ENCODE results near the gene BTBD16. TPM values are rescaled to one million over a fixed set of nuclear protein-coding genes. Genes with fewer than 3 reads are reported as not detected.

The BTBD16 gene
- total and polyA plus RNA-seq, 10 of the 15 experiments (the other 5 are each of a cell fraction or from before 2014, with no cell fraction given): 0.11 TPM; not detected in 9

DNA sequence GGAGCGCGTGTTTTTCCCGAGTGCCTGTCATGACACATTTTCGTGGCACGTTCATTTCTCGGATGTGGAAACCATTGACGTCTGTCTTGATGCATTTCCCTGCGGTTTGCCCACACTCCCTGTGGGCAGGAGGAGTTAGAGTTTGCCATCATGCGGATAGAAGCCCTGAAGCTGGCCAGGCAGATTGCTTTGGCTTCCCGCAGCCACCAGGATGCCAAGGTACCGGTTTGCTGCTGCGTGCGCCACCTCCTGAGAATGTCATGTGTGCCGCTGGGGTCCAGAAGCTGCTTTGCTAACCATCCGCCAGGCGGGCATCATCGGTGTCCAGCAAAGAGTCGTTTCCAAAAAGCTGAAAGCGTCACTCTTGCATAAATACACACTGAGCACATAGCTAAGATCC is 40.9 kb upstream of the BTBD16 start:
- no peak overlapping the region for H3K4me3 ChIP-seq
- in situ Hi-C loops (cut with MboI) (no loop called here), intact Hi-C loops (cut with micrococcal nuclease; ENCODE audit: unreplicated experiment) (no loop called here)
- no peak overlapping the region for H3K27ac ChIP-seq (ENCODE audit: control insufficient read depth, insufficient read depth)
- H4K20me1 ChIP-seq (ENCODE audit: control insufficient read depth, insufficient read depth): no peaks in the 10 kb centered on the region
- ChIA-PET POLR2A (interaction anchor here (0.5 kb wide), 1 partner anchor 12 kb away, joined by 7 read pairs; no protein-coding TSS in a partner anchor), CTCF (no interaction called here), SMC1A (ENCODE audit: uncharacterized antibody, unreplicated experiment) (no interaction called here), RAD21 (ENCODE audit: unreplicated experiment) (no interaction called here)
- no peak overlapping the region for H2AFZ ChIP-seq (ENCODE audit: control insufficient read depth, low read depth, low read length)
- H3K4me2 ChIP-seq (ENCODE audit: control insufficient read depth, insufficient read depth): no peak overlapping the region
- no TSS peak for BruUV-seq (replicated peaks)
- DNase-seq (ENCODE audit: low read depth, low spot score) (no peak), ATAC-seq (no peak), FAIRE-seq (no peak)
- no peaks in the 10 kb centered on the region for H3K79me2 ChIP-seq (ENCODE audit: control insufficient read depth, insufficient read depth, low read length)
- H3K27me3 ChIP-seq (replicated peaks in 1 of 2; ENCODE audit: control insufficient read depth in 2 of 2, insufficient read depth in 2 of 2, low read length in 1 of 2): peaks cover 0 to under 1% of the 10 kb centered on the region in 2 experiments; a peak in 3 of 4 replicates
- no peak for TF ChIP-seq TCF12 (IDR thresholded peaks at IDR 0.05; ENCODE audit: low read depth, low read length)
- no peaks in the 10 kb centered on the region for H3K9me3 ChIP-seq (replicated peaks; ENCODE audit: control insufficient read depth, insufficient read depth, low read length)
- no peaks in the 10 kb centered on the region for H3K36me3 ChIP-seq (ENCODE audit: control insufficient read depth in 2 of 2, insufficient read depth in 2 of 2, low read length in 1 of 2)
- 60% methylated on average over 18 of the region's 19 CpGs for WGBS (ENCODE audit: insufficient coverage, insufficient replicate concordance, low lambda C conversion rate, missing lambda C conversion rate)
- no peak overlapping the region for H3K9ac ChIP-seq (ENCODE audit: control insufficient read depth, insufficient read depth, low read length)
- H3K4me1 ChIP-seq (ENCODE audit: control insufficient read depth, insufficient read depth, low read length): no peaks in the 10 kb centered on the region

DNA sequence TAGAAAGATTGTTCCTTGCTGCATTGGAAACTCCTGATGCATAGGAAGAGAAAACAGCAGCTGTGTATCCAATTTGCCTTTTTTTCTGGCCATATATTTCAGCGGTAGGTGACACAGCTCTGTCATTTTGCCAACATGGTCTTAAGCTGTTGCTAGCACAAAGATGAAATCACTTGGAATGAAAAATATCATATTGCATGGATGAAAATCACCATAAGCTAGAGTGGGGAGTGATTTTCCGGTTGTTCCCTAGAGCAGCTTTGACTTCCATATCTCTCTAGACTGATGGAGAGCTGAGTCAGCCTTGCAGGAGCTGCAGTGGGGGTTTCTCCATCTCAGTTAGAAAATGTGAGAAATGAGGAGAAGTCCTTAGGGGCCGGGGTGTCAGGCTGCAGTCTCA is 38.3 kb upstream of the BTBD16 start:
- H3K27ac ChIP-seq (ENCODE audit: control insufficient read depth, insufficient read depth): no peak overlapping the region
- H3K4me1 ChIP-seq (ENCODE audit: control insufficient read depth, insufficient read depth, low read length): no peaks in the 10 kb centered on the region
- CTCF ChIA-PET: interaction anchor here (1.5 kb wide), 1 partner anchor 35 kb away, joined by 4 read pairs; no protein-coding TSS in a partner anchor
- H3K9me3 ChIP-seq (replicated peaks; ENCODE audit: control insufficient read depth, insufficient read depth, low read length): no peaks in the 10 kb centered on the region
- FAIRE-seq (no peak), DNase-seq (ENCODE audit: low read depth, low spot score) (no peak), ATAC-seq (no peak)
- TF ChIP-seq, protein P1, sequence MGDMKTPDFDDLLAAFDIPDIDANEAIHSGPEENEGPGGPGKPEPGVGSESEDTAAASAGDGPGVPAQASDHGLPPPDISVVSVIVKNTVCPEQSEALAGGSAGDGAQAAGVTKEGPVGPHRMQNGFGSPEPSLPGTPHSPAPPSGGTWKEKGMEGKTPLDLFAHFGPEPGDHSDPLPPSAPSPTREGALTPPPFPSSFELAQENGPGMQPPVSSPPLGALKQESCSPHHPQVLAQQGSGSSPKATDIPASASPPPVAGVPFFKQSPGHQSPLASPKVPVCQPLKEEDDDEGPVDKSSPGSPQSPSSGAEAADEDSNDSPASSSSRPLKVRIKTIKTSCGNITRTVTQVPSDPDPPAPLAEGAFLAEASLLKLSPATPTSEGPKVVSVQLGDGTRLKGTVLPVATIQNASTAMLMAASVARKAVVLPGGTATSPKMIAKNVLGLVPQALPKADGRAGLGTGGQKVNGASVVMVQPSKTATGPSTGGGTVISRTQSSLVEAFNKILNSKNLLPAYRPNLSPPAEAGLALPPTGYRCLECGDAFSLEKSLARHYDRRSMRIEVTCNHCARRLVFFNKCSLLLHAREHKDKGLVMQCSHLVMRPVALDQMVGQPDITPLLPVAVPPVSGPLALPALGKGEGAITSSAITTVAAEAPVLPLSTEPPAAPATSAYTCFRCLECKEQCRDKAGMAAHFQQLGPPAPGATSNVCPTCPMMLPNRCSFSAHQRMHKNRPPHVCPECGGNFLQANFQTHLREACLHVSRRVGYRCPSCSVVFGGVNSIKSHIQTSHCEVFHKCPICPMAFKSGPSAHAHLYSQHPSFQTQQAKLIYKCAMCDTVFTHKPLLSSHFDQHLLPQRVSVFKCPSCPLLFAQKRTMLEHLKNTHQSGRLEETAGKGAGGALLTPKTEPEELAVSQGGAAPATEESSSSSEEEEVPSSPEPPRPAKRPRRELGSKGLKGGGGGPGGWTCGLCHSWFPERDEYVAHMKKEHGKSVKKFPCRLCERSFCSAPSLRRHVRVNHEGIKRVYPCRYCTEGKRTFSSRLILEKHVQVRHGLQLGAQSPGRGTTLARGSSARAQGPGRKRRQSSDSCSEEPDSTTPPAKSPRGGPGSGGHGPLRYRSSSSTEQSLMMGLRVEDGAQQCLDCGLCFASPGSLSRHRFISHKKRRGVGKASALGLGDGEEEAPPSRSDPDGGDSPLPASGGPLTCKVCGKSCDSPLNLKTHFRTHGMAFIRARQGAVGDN (IDR thresholded peaks at IDR 0.05): no peak
- in situ Hi-C loops (cut with MboI) (no loop called here), intact Hi-C loops (cut with micrococcal nuclease; ENCODE audit: unreplicated experiment) (no loop called here)
- H3K4me3 ChIP-seq: no peak overlapping the region
- H3K79me2 ChIP-seq (ENCODE audit: control insufficient read depth, insufficient read depth, low read length): no peaks in the 10 kb centered on the region
- WGBS (ENCODE audit: insufficient coverage, insufficient replicate concordance, low lambda C conversion rate, missing lambda C conversion rate): 33% methylated on average over 3 of the region's 3 CpGs
- H2AFZ ChIP-seq (ENCODE audit: control insufficient read depth, low read depth, low read length): no peak overlapping the region
- no peaks in the 10 kb centered on the region for H4K20me1 ChIP-seq (ENCODE audit: control insufficient read depth, insufficient read depth)
- SMC1A ChIA-PET (ENCODE audit: uncharacterized antibody, unreplicated experiment): no interaction called here
- BruUV-seq (replicated peaks): no TSS peak
- RAD21 ChIA-PET (ENCODE audit: unreplicated experiment): no interaction called here
- no peak overlapping the region for H3K4me2 ChIP-seq (ENCODE audit: control insufficient read depth, insufficient read depth)
- no peak overlapping the region for H3K9ac ChIP-seq (ENCODE audit: control insufficient read depth, insufficient read depth, low read length)
- no peaks in the 10 kb centered on the region; a peak in 2 of 4 replicates for H3K27me3 ChIP-seq (replicated peaks in 1 of 2; ENCODE audit: control insufficient read depth in 2 of 2, insufficient read depth in 2 of 2, low read length in 1 of 2)
- no peaks in the 10 kb centered on the region for H3K36me3 ChIP-seq (ENCODE audit: control insufficient read depth in 2 of 2, insufficient read depth in 2 of 2, low read length in 1 of 2)
- POLR2A ChIA-PET: no interaction called here
